GM23338 (cell line): Measurements from ENCODE around the gene NGF.

Source experiments
- CREB1 ChIP-seq: fragments of 250-450 bp; sonication (Bioruptor Pico); IDR thresholded peaks from 2 replicates; pipeline ENCODE4 v1.5.0; 2020; ENCODE audit warnings: low read depth, mild to moderate bottlenecking, moderate library complexity
- CTCF ChIP-seq, 2 experiments: fragments of 200-600 bp in 1 of 2; sonication (generic) in 1 of 2; conservative IDR thresholded peaks; 2 replicates each; pipeline versions ENCODE4 v1.5.1 to v1.6.1; 2016 to 2017; ENCODE audit warnings: antibody characterized with exemption in 2 of 2, low read depth in 2 of 2, mild to moderate bottlenecking in 2 of 2, moderate library complexity in 1 of 2
- EZH2 ChIP-seq: fragments of 200-600 bp; sonication (generic); IDR thresholded peaks from one replicate; pipeline ENCODE4 v1.8.0; 2017; ENCODE audit warnings: antibody characterized with exemption, mild to moderate bottlenecking, low read depth; ENCODE audit not compliant: unreplicated experiment
- EZH2phosphoT487 ChIP-seq: fragments of 200-600 bp; sonication (generic); IDR thresholded peaks from one replicate; pipeline ENCODE4 v1.8.1; 2018; ENCODE audit warnings: antibody characterized with exemption; ENCODE audit not compliant: unreplicated experiment
- JUNB ChIP-seq: IDR thresholded peaks from one replicate; pipeline ENCODE4 v1.6.1; 2016; ENCODE audit warnings: antibody characterized with exemption; ENCODE audit not compliant: unreplicated experiment
- NANOG ChIP-seq: IDR thresholded peaks from 2 replicates; pipeline ENCODE4 v1.6.1; 2016; ENCODE audit warnings: antibody characterized with exemption, borderline replicate concordance
- POLR2AphosphoS5 ChIP-seq: IDR thresholded peaks from 2 replicates; pipeline ENCODE4 v1.6.1; 2016; ENCODE audit warnings: antibody characterized with exemption, low read depth
- REST ChIP-seq: IDR thresholded peaks from one replicate; pipeline ENCODE4 v1.6.1; 2018; ENCODE audit warnings: antibody characterized with exemption; ENCODE audit not compliant: unreplicated experiment
- ZNF114 ChIP-seq: fragments of 250-450 bp; sonication (Bioruptor Pico); IDR thresholded peaks from 2 replicates; pipeline ENCODE4 v1.5.0; 2020; ENCODE audit warnings: mild to moderate bottlenecking, moderate library complexity
- TF ChIP-seq, protein P1 (sequence below): IDR thresholded peaks from 2 replicates; pipeline ENCODE4 v1.6.1; 2016; ENCODE audit warnings: antibody characterized with exemption
- TF ChIP-seq, protein P2 (sequence below): fragments of 250-450 bp; sonication (Bioruptor Pico); IDR thresholded peaks from 2 replicates; pipeline ENCODE4 v1.5.0; 2020; ENCODE audit warnings: mild to moderate bottlenecking, moderate library complexity

GRCh38 chr1:115293006-115293405 is 45.0 kb downstream of the NGF start:
- TF ChIP-seq POLR2AphosphoS5 (no peak), CTCF (conservative IDR thresholded peaks at IDR 0.05; ENCODE audit: low read depth in 2 of 2) (no peak), EZH2 (no peak), EZH2phosphoT487 (no peak), CREB1 (no peak), REST (no peak), JUNB (no peak), ZNF114 (CRISPR knock-in tag) (no peak), NANOG (no peak)
- TF ChIP-seq, protein P1, sequence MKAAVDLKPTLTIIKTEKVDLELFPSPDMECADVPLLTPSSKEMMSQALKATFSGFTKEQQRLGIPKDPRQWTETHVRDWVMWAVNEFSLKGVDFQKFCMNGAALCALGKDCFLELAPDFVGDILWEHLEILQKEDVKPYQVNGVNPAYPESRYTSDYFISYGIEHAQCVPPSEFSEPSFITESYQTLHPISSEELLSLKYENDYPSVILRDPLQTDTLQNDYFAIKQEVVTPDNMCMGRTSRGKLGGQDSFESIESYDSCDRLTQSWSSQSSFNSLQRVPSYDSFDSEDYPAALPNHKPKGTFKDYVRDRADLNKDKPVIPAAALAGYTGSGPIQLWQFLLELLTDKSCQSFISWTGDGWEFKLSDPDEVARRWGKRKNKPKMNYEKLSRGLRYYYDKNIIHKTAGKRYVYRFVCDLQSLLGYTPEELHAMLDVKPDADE = no peak
- TF ChIP-seq, protein P2, sequence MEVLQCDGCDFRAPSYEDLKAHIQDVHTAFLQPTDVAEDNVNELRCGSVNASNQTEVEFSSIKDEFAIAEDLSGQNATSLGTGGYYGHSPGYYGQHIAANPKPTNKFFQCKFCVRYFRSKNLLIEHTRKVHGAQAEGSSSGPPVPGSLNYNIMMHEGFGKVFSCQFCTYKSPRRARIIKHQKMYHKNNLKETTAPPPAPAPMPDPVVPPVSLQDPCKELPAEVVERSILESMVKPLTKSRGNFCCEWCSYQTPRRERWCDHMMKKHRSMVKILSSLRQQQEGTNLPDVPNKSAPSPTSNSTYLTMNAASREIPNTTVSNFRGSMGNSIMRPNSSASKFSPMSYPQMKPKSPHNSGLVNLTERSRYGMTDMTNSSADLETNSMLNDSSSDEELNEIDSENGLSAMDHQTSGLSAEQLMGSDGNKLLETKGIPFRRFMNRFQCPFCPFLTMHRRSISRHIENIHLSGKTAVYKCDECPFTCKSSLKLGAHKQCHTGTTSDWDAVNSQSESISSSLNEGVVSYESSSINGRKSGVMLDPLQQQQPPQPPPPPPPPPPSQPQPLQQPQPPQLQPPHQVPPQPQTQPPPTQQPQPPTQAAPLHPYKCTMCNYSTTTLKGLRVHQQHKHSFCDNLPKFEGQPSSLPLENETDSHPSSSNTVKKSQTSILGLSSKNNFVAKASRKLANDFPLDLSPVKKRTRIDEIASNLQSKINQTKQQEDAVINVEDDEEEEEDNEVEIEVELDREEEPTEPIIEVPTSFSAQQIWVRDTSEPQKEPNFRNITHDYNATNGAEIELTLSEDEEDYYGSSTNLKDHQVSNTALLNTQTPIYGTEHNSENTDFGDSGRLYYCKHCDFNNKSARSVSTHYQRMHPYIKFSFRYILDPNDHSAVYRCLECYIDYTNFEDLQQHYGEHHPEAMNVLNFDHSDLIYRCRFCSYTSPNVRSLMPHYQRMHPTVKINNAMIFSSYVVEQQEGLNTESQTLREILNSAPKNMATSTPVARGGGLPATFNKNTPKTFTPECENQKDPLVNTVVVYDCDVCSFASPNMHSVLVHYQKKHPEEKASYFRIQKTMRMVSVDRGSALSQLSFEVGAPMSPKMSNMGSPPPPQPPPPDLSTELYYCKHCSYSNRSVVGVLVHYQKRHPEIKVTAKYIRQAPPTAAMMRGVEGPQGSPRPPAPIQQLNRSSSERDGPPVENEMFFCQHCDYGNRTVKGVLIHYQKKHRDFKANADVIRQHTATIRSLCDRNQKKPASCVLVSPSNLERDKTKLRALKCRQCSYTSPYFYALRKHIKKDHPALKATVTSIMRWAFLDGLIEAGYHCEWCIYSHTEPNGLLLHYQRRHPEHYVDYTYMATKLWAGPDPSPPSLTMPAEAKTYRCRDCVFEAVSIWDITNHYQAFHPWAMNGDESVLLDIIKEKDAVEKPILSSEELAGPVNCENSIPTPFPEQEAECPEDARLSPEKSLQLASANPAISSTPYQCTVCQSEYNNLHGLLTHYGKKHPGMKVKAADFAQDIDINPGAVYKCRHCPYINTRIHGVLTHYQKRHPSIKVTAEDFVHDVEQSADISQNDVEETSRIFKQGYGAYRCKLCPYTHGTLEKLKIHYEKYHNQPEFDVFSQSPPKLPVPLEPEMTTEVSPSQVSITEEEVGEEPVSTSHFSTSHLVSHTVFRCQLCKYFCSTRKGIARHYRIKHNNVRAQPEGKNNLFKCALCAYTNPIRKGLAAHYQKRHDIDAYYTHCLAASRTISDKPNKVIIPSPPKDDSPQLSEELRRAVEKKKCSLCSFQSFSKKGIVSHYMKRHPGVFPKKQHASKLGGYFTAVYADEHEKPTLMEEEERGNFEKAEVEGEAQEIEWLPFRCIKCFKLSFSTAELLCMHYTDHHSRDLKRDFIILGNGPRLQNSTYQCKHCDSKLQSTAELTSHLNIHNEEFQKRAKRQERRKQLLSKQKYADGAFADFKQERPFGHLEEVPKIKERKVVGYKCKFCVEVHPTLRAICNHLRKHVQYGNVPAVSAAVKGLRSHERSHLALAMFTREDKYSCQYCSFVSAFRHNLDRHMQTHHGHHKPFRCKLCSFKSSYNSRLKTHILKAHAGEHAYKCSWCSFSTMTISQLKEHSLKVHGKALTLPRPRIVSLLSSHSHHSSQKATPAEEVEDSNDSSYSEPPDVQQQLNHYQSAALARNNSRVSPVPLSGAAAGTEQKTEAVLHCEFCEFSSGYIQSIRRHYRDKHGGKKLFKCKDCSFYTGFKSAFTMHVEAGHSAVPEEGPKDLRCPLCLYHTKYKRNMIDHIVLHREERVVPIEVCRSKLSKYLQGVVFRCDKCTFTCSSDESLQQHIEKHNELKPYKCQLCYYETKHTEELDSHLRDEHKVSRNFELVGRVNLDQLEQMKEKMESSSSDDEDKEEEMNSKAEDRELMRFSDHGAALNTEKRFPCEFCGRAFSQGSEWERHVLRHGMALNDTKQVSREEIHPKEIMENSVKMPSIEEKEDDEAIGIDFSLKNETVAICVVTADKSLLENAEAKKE = no peak
